WTC11 (cell line): ENCODE results near the gene SLC30A1. TPM values are rescaled to one million over a fixed set of nuclear protein-coding genes. Genes with fewer than 3 reads are reported as not detected.

Experiments
- ATAC-seq: fragments of 200-7000 bp; cut with Tn5 transposase; 2 replicates; pipeline ENCODE4 v1.10.0; 2021; ENCODE audit warnings: mild to moderate bottlenecking, moderate library complexity
- CTCF ChIA-PET: fragments of 300-600 bp; sonication (Branson Sonifier 250); formaldehyde crosslinking; loops from one replicate; lab custom pipeline; 2021; ENCODE audit warnings: antibody characterized with exemption; lab: Charles Lee
- POLR2A ChIA-PET: fragments of 350-600 bp; sonication (Branson Sonifier 250); formaldehyde crosslinking; loops from one replicate; lab custom pipeline; 2021; ENCODE audit warnings: antibody characterized with exemption; lab: Charles Lee
- DNase-seq: peaks from one replicate; pipeline ENCODE4 v3.0.0; 2021; ENCODE audit warnings: low spot score
- H3K27ac Mint-ChIP-seq: 2 replicates; pipeline ENCODE4 v1.8.0; 2021; ENCODE audit warnings: mixed read lengths
- H3K27me3 Mint-ChIP-seq: 2 replicates; pipeline ENCODE4 v1.8.0; 2021; ENCODE audit warnings: low read depth, mild to moderate bottlenecking, moderate library complexity, mixed read lengths
- H3K36me3 Mint-ChIP-seq: 2 replicates; pipeline ENCODE4 v1.8.0; 2021; ENCODE audit warnings: mixed read lengths
- H3K4me1 Mint-ChIP-seq: 2 replicates; pipeline ENCODE4 v1.8.0; 2022; ENCODE audit warnings: mixed read lengths
- H3K4me3 Mint-ChIP-seq: 2 replicates; pipeline ENCODE4 v1.8.0; 2021; ENCODE audit warnings: mild to moderate bottlenecking, moderate library complexity, mixed read lengths
- H3K9me3 Mint-ChIP-seq: 2 replicates; pipeline ENCODE4 v1.8.0; 2021; ENCODE audit warnings: mixed read lengths
- AFF4 ChIP-seq: sonication (generic); formaldehyde crosslinking; IDR thresholded peaks from 2 replicates; pipeline ENCODE4 v1.8.1; 2023; ENCODE audit warnings: mild to moderate bottlenecking, missing genetic modification reagents, borderline replicate concordance
- ATF6 ChIP-seq: sonication (generic); formaldehyde crosslinking; IDR thresholded peaks from 2 replicates; pipeline ENCODE4 v1.8.1; 2023; ENCODE audit warnings: mild to moderate bottlenecking, missing genetic modification reagents
- CBFB ChIP-seq: sonication (generic); formaldehyde crosslinking; IDR thresholded peaks from 2 replicates; pipeline ENCODE4 v1.8.1; 2022; ENCODE audit warnings: mild to moderate bottlenecking, low read depth, missing genetic modification reagents
- EMX1 ChIP-seq: fragments of 250-450 bp; sonication (Bioruptor Pico); IDR thresholded peaks from 2 replicates; pipeline ENCODE4 v1.8.0; 2021; ENCODE audit warnings: mild to moderate bottlenecking
- FOXJ3 ChIP-seq: sonication (generic); formaldehyde crosslinking; IDR thresholded peaks from 2 replicates; pipeline ENCODE4 v1.9.0; 2021; ENCODE audit warnings: missing genetic modification reagents, mild to moderate bottlenecking, borderline replicate concordance
- FOXP4 ChIP-seq: sonication (generic); formaldehyde crosslinking; IDR thresholded peaks from 2 replicates; pipeline ENCODE4 v1.8.0; 2022; ENCODE audit warnings: mild to moderate bottlenecking, missing genetic modification reagents
- GRHL2 ChIP-seq: fragments of 250-450 bp; sonication (Bioruptor Pico); IDR thresholded peaks from 2 replicates; pipeline ENCODE4 v1.8.0; 2022; ENCODE audit warnings: mild to moderate bottlenecking, moderate library complexity; ENCODE audit not compliant: insufficient replicate concordance, severe bottlenecking
- HMGXB4 ChIP-seq: sonication (generic); formaldehyde crosslinking; IDR thresholded peaks from 2 replicates; pipeline ENCODE4 v1.8.1; 2023; ENCODE audit warnings: mild to moderate bottlenecking, moderate library complexity, missing genetic modification reagents
- NFYB ChIP-seq: sonication (generic); formaldehyde crosslinking; conservative IDR thresholded peaks from 2 replicates; pipeline ENCODE4 v1.8.0; 2022; ENCODE audit warnings: low read depth, missing genetic modification reagents
- PRDM15 ChIP-seq: sonication (generic); formaldehyde crosslinking; IDR thresholded peaks from 2 replicates; pipeline ENCODE4 v1.8.0; 2022; ENCODE audit warnings: missing genetic modification reagents
- USF2 ChIP-seq: sonication (generic); formaldehyde crosslinking; IDR thresholded peaks from 2 replicates; pipeline ENCODE4 v1.8.1; 2023; ENCODE audit warnings: mild to moderate bottlenecking, missing genetic modification reagents, moderate library complexity
- ZBTB21 ChIP-seq: sonication (generic); formaldehyde crosslinking; IDR thresholded peaks from 2 replicates; pipeline ENCODE4 v1.8.1; 2023; ENCODE audit warnings: mild to moderate bottlenecking, missing genetic modification reagents, borderline replicate concordance
- ZNF232 ChIP-seq: sonication (generic); formaldehyde crosslinking; IDR thresholded peaks from 2 replicates; pipeline ENCODE4 v1.8.0; 2022; ENCODE audit warnings: mild to moderate bottlenecking, missing genetic modification reagents
- ZNF396 ChIP-seq: fragments of 250-450 bp; sonication (Bioruptor Pico); IDR thresholded peaks from 2 replicates; pipeline ENCODE4 v1.8.0; 2021; ENCODE audit warnings: mild to moderate bottlenecking, moderate library complexity, borderline replicate concordance
- ZNF512 ChIP-seq: sonication (generic); formaldehyde crosslinking; IDR thresholded peaks from 2 replicates; pipeline ENCODE4 v1.8.1; 2022; ENCODE audit warnings: missing genetic modification reagents, borderline replicate concordance
- ZSCAN18 ChIP-seq: fragments of 250-450 bp; sonication (Bioruptor Pico); IDR thresholded peaks from 2 replicates; pipeline ENCODE4 v2.1.2; 2022; ENCODE audit warnings: mild to moderate bottlenecking, moderate library complexity
- total RNA-seq: library from RNA; stranded (reverse); gene quantifications from 3 replicates; pipeline ENCODE4 v1.2.3, GENCODE V29; 2021

Gene SLC30A1
- total RNA-seq, 1 experiment from 2014 or later = 20.0 TPM

- TF ChIP-seq PRDM15 (CRISPR knock-in tag) (no peak), CBFB (CRISPR knock-in tag) (no peak), ZNF232 (CRISPR knock-in tag) (no peak), ZSCAN18 (CRISPR knock-in tag) (no peak), EMX1 (CRISPR knock-in tag) (no peak), GRHL2 (no peak)
Measured at GRCh38 chr1:211587123-211587522, 8.2 kb upstream of the SLC30A1 start (continued).

GRCh38 chr1:211586538-211586937 is 7.6 kb upstream of the SLC30A1 start:
- ChIA-PET CTCF (no interaction called here), POLR2A (no interaction called here)
- H3K4me1 Mint-ChIP-seq = peaks cover 6% of the 10 kb centered on the region
- no peak for DNase-seq
- H3K27me3 Mint-ChIP-seq = no peaks in the 10 kb centered on the region
- H3K9me3 Mint-ChIP-seq = no peaks in the 10 kb centered on the region
- no peak overlapping the region for H3K27ac Mint-ChIP-seq
- no peak for TF ChIP-seq HMGXB4
- TF ChIP-seq FOXJ3 (CRISPR knock-in tag) = no peak
- TF ChIP-seq ZNF512 = no peak
- TF ChIP-seq USF2 (CRISPR knock-in tag) = no peak
- TF ChIP-seq FOXP4 (CRISPR knock-in tag) = no peak
- TF ChIP-seq AFF4 = no peak
- TF ChIP-seq ZNF396 (CRISPR knock-in tag) = no peak
- TF ChIP-seq ATF6 = no peak
- no peak for TF ChIP-seq NFYB (CRISPR knock-in tag)
- no peak for TF ChIP-seq ZBTB21 (CRISPR knock-in tag)
- no peak overlapping the region for H3K4me3 Mint-ChIP-seq
- no peaks in the 10 kb centered on the region for H3K36me3 Mint-ChIP-seq
- ATAC-seq = no peak
